Measurements from ENCODE around the gene ZNF484. TPM values are rescaled to one million over a fixed set of nuclear protein-coding genes. Genes with fewer than 3 reads are reported as not detected.
"Not testable (repeated sequence)": the region's sequence is repeated elsewhere in the genome, so short reads cannot be mapped to it uniquely, and the experiment has no call there.

The ZNF484 gene
- total and polyA plus RNA-seq, 2 donors (not counting 3 experiments of a cell fraction or from before 2014, with no cell fraction given) = 0.88 to 7.2 TPM

DNA sequence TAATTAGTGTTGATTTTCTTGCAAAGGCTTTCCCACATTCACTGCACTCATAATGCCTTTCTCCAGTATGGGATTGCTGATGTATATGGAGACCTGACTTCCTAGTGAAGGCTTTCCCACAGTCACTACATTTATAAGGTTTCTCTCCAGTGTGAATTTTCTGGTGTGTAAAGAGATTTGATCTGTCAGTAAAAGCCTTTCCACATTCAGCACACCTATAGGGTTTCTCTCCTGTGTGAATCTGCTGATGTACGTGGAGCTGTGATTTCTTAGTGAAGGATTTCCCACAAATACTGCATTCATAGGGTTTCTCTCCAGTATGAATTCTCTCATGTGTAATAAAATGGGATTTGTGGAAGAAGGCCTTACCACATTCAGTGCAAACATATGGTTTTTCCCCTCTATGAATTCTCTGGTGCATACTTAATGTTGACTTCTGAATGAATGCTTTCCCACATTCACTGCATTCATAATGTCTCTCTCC lies 31.1 kb downstream of the ZNF484 start:
- Histone ChIP-seq H3K79me2 (ENCODE audit: control insufficient read depth, insufficient read depth, low read length) (no peaks in the 10 kb centered on the region), H3K36me3 (ENCODE audit: control insufficient read depth in 2 of 2, extremely low read depth in 1 of 2, insufficient read depth in 2 of 2, low read length in 2 of 2) (peaks cover 7 to 15% of the 10 kb centered on the region in 2 experiments), H4K20me1 (replicated peaks; ENCODE audit: control insufficient read depth, extremely low read depth, insufficient read depth, low read length) (no peaks in the 10 kb centered on the region), H3K4me3 (replicated peaks in 1 of 3; ENCODE audit: insufficient read depth in 1 of 3, low read depth in 1 of 3, low read length in 3 of 3) (no peak overlapping the region), H3K4me2 (ENCODE audit: insufficient read depth, low read length) (no peak overlapping the region), H3K4me1 (ENCODE audit: control insufficient read depth, extremely low read depth, insufficient read depth, low read length) (no peaks in the 10 kb centered on the region), H3K9me1 (replicated peaks; ENCODE audit: control insufficient read depth, extremely low read depth, insufficient read depth, low read length) (no peaks in the 10 kb centered on the region), H3K27ac (ENCODE audit: insufficient read depth, low read depth, low read length) (no peak overlapping the region), H3K9ac (replicated peaks; ENCODE audit: extremely low read depth, insufficient read depth, low read length) (no peak overlapping the region), H2AFZ (ENCODE audit: low read depth, low read length) (no peak overlapping the region), H3K9me3 (replicated peaks; ENCODE audit: control insufficient read depth, insufficient read depth, low read length) (peaks cover 20% of the 10 kb centered on the region), H3K27me3 (ENCODE audit: control insufficient read depth in 2 of 2, insufficient read depth in 2 of 2, low read length in 2 of 2) (no peaks in the 10 kb centered on the region)
- BruUV-seq (replicated peaks) = no TSS peak
- DNase-seq (ENCODE audit: low read depth, low spot score) = no peak
- no peak for FAIRE-seq
- POLR2A ChIA-PET = no interaction called here
- CTCF ChIA-PET = no interaction called here
- intact Hi-C loops (cut with micrococcal nuclease) = no loop called here
- dilution Hi-C loops (cut with MboI; ENCODE audit: extremely low pct_ligation_motif_present, low sequenced_read_pairs) = no loop called here
- no peak for TF ChIP-seq JUN (IDR thresholded peaks at IDR 0.05; ENCODE audit: borderline replicate concordance, insufficient read depth, insufficient read length, low read depth)
- no peak for TF ChIP-seq FOS (IDR thresholded peaks at IDR 0.05; ENCODE audit: borderline replicate concordance, insufficient read depth, low read length)
- TF ChIP-seq POLR2A (IDR thresholded peaks at IDR 0.05; ENCODE audit: low read depth, low read length) = no peak
- TF ChIP-seq, protein P1, sequence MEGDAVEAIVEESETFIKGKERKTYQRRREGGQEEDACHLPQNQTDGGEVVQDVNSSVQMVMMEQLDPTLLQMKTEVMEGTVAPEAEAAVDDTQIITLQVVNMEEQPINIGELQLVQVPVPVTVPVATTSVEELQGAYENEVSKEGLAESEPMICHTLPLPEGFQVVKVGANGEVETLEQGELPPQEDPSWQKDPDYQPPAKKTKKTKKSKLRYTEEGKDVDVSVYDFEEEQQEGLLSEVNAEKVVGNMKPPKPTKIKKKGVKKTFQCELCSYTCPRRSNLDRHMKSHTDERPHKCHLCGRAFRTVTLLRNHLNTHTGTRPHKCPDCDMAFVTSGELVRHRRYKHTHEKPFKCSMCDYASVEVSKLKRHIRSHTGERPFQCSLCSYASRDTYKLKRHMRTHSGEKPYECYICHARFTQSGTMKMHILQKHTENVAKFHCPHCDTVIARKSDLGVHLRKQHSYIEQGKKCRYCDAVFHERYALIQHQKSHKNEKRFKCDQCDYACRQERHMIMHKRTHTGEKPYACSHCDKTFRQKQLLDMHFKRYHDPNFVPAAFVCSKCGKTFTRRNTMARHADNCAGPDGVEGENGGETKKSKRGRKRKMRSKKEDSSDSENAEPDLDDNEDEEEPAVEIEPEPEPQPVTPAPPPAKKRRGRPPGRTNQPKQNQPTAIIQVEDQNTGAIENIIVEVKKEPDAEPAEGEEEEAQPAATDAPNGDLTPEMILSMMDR (IDR thresholded peaks at IDR 0.05; ENCODE audit: extremely low read depth in 1 of 2, insufficient read depth in 1 of 2, low read depth in 1 of 2, low read length in 2 of 2) = no peak
- TF ChIP-seq, protein P2, sequence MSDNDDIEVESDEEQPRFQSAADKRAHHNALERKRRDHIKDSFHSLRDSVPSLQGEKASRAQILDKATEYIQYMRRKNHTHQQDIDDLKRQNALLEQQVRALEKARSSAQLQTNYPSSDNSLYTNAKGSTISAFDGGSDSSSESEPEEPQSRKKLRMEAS (IDR thresholded peaks at IDR 0.05; ENCODE audit: insufficient read depth, insufficient read length) = no peak
- TF ChIP-seq MYC (IDR thresholded peaks at IDR 0.05; ENCODE audit: low read depth, low read length) = no peak

DNA sequence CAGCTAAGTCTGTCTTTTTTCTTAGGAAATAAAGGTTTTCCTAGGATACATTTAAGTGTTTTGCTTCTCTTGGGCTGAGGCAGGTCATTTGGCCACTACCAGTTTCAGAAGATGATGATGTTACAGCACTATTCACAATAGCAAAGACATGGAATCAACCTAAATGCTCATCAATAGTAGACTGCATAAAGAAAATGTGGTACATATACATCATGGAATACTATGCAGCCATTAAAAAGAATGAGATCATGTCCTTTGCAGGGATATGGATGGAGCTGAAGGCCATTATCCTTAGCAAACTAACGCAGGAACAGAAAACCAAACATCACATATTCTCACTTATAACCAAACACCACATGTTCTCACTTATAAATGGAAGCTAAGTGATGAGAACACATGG lies 39.4 kb downstream of the ZNF484 start:
- H3K27ac ChIP-seq (ENCODE audit: insufficient read depth, low read depth, low read length); H4K20me1 ChIP-seq (replicated peaks; ENCODE audit: control insufficient read depth, extremely low read depth, insufficient read depth, low read length); H3K4me1 ChIP-seq (ENCODE audit: control insufficient read depth, extremely low read depth, insufficient read depth, low read length); intact Hi-C loops (cut with micrococcal nuclease); H3K36me3 ChIP-seq (ENCODE audit: control insufficient read depth in 2 of 2, extremely low read depth in 1 of 2, insufficient read depth in 2 of 2, low read length in 2 of 2); H3K79me2 ChIP-seq (ENCODE audit: control insufficient read depth, insufficient read depth, low read length); FAIRE-seq; H2AFZ ChIP-seq (ENCODE audit: low read depth, low read length); H3K4me2 ChIP-seq (ENCODE audit: insufficient read depth, low read length); H3K9me1 ChIP-seq (replicated peaks; ENCODE audit: control insufficient read depth, extremely low read depth, insufficient read depth, low read length); POLR2A ChIA-PET; DNase-seq (ENCODE audit: low read depth, low spot score); H3K9me3 ChIP-seq (replicated peaks; ENCODE audit: control insufficient read depth, insufficient read depth, low read length); H3K27me3 ChIP-seq (ENCODE audit: control insufficient read depth in 2 of 2, insufficient read depth in 2 of 2, low read length in 2 of 2); H3K9ac ChIP-seq (replicated peaks; ENCODE audit: extremely low read depth, insufficient read depth, low read length); BruUV-seq (replicated peaks); H3K4me3 ChIP-seq (replicated peaks in 1 of 3; ENCODE audit: insufficient read depth in 1 of 3, low read depth in 1 of 3, low read length in 3 of 3); dilution Hi-C loops (cut with MboI; ENCODE audit: extremely low pct_ligation_motif_present, low sequenced_read_pairs): not testable (repeated sequence)
- CTCF ChIA-PET = interaction anchor here (1.2 kb wide), 1 partner anchor 17 kb away, joined by 3 read pairs; no protein-coding TSS in a partner anchor
